Astrocyte (in vitro differentiated cells and primary cell): ENCODE results near the gene GTSE1.

ENCODE experiments used
- EZH2 ChIP-seq: IDR thresholded peaks from 2 replicates; pipeline ENCODE4 v1.6.1; 2012; ENCODE audit warnings: mild to moderate bottlenecking, low read length, inconsistent platforms; ENCODE audit not compliant: insufficient read depth
- TF ChIP-seq, protein P1 (sequence below): IDR thresholded peaks from 2 replicates; pipeline ENCODE4 v1.5.1; 2011; ENCODE audit warnings: low read depth, mild to moderate bottlenecking, inconsistent platforms, low read length, moderate library complexity; ENCODE audit not compliant: insufficient read depth

GRCh38 chr22:46280999-46281623 is 15.6 kb upstream of the GTSE1 start:
- TF ChIP-seq, protein P1, sequence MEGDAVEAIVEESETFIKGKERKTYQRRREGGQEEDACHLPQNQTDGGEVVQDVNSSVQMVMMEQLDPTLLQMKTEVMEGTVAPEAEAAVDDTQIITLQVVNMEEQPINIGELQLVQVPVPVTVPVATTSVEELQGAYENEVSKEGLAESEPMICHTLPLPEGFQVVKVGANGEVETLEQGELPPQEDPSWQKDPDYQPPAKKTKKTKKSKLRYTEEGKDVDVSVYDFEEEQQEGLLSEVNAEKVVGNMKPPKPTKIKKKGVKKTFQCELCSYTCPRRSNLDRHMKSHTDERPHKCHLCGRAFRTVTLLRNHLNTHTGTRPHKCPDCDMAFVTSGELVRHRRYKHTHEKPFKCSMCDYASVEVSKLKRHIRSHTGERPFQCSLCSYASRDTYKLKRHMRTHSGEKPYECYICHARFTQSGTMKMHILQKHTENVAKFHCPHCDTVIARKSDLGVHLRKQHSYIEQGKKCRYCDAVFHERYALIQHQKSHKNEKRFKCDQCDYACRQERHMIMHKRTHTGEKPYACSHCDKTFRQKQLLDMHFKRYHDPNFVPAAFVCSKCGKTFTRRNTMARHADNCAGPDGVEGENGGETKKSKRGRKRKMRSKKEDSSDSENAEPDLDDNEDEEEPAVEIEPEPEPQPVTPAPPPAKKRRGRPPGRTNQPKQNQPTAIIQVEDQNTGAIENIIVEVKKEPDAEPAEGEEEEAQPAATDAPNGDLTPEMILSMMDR: no peak
- no peak for TF ChIP-seq EZH2
